Suprapubic skin (tissue), 4 donors: ENCODE measurements around the gene PLXDC1.

Source experiments
- EP300 ChIP-seq: sonication (generic); formaldehyde crosslinking; IDR thresholded peaks from one replicate; pipeline ENCODE4 v1.6.1; 2017; ENCODE audit warnings: antibody characterized with exemption
- POLR2A ChIP-seq, 2 donors: fragments of 450-650 bp; IDR thresholded peaks; one replicate each; pipeline ENCODE4 v1.6.1; 2017; ENCODE audit warnings: antibody characterized with exemption in 2 of 2, mild to moderate bottlenecking in 2 of 2, moderate library complexity in 2 of 2
- POLR2AphosphoS5 ChIP-seq, 3 donors: sonication (generic); formaldehyde crosslinking; IDR thresholded peaks; one replicate each; pipeline ENCODE4 v1.6.1; 2017; ENCODE audit warnings: antibody characterized with exemption in 3 of 3
- TF ChIP-seq, protein P1 (sequence below), 2 donors: fragments of 200-600 bp in 1 of 2; fragments of 450-650 bp in 1 of 2; sonication (generic) in 1 of 2; IDR thresholded peaks; one replicate each; pipeline ENCODE4 v1.5.1; 2016 to 2019; ENCODE audit warnings: antibody characterized with exemption in 2 of 2, mild to moderate bottlenecking in 1 of 2, moderate library complexity in 1 of 2

DNA sequence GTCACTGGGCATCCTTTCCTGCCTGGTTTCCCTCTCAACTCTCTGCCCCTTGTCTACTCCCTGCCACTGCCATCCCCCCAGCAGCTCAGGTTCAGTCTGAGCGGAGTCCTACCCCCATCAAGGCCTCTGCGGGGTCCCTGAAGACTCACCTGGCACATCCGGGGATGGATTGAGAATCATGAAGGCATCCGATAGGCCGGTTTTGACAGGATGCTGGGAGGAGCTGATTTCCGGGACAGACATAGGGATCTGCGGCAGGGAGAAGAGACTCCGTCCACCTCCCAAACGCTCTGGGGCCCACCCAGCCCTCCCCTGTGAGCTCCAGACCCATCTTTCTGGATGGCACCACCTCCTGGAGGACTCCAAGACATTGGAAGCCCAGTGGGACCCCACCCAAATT is 45.7 kb downstream of the PLXDC1 start:
- TF ChIP-seq POLR2A (IDR thresholded peaks at IDR 0.05) (no peak), POLR2AphosphoS5 (IDR thresholded peaks at IDR 0.05) (no peak), EP300 (no peak)
- TF ChIP-seq, protein P1, sequence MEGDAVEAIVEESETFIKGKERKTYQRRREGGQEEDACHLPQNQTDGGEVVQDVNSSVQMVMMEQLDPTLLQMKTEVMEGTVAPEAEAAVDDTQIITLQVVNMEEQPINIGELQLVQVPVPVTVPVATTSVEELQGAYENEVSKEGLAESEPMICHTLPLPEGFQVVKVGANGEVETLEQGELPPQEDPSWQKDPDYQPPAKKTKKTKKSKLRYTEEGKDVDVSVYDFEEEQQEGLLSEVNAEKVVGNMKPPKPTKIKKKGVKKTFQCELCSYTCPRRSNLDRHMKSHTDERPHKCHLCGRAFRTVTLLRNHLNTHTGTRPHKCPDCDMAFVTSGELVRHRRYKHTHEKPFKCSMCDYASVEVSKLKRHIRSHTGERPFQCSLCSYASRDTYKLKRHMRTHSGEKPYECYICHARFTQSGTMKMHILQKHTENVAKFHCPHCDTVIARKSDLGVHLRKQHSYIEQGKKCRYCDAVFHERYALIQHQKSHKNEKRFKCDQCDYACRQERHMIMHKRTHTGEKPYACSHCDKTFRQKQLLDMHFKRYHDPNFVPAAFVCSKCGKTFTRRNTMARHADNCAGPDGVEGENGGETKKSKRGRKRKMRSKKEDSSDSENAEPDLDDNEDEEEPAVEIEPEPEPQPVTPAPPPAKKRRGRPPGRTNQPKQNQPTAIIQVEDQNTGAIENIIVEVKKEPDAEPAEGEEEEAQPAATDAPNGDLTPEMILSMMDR (IDR thresholded peaks at IDR 0.05) = no peak
